Fibroblast of lung (primary cell): ENCODE data around the gene MBLAC1. TPM values are rescaled to one million over a fixed set of nuclear protein-coding genes. Genes with fewer than 3 reads are reported as not detected.

ENCODE experiments used
- DNase-seq, 2 donors: peaks; one replicate each; pipeline versions ENCODE4 v3.0.0 to v3.0.0-alpha.2; 2010; ENCODE audit warnings: low read depth in 2 of 2
- H2AFZ ChIP-seq: 2 replicates; pipeline ENCODE4 v1.5.1; 2012; ENCODE audit warnings: low read length, control low read depth, inconsistent platforms
- H3K27ac ChIP-seq: 2 replicates; pipeline ENCODE4 v1.5.1; 2011; ENCODE audit warnings: low read length, control low read depth; ENCODE audit not compliant: insufficient read depth
- H3K27me3 ChIP-seq: 2 replicates; pipeline ENCODE4 v1.5.1; 2011; ENCODE audit warnings: mild to moderate bottlenecking, low read length; ENCODE audit not compliant: control insufficient read depth, insufficient read depth
- H3K36me3 ChIP-seq: 2 replicates; pipeline ENCODE4 v1.5.1; 2011; ENCODE audit warnings: low read length; ENCODE audit not compliant: control insufficient read depth, insufficient read depth
- H3K4me1 ChIP-seq: 2 replicates; pipeline ENCODE4 v1.5.1; 2011; ENCODE audit warnings: low read length; ENCODE audit not compliant: control insufficient read depth, insufficient read depth; ENCODE audit errors: extremely low read depth
- H3K4me2 ChIP-seq: 2 replicates; pipeline ENCODE4 v1.5.1; 2011; ENCODE audit warnings: low read length, control low read depth; ENCODE audit not compliant: insufficient read depth; ENCODE audit errors: extremely low read depth
- H3K4me3 ChIP-seq, 4 experiments: fragments of 200-600 bp in 1 of 4; sonication (generic) in 1 of 4; replicated peaks in 1 of 4; 2 replicates each; pipeline ENCODE4 v1.5.1; 2011 to 2016; ENCODE audit warnings: low read length in 4 of 4, low read depth in 3 of 4, mild to moderate bottlenecking in 3 of 4, control low read depth in 2 of 4, inconsistent platforms in 1 of 4, mixed read lengths in 1 of 4; ENCODE audit not compliant: insufficient read depth in 1 of 4; ENCODE audit errors: control extremely low read depth in 1 of 4
- H3K79me2 ChIP-seq: 2 replicates; pipeline ENCODE4 v1.5.1; 2012; ENCODE audit warnings: mild to moderate bottlenecking, low read length, inconsistent platforms; ENCODE audit not compliant: control insufficient read depth, insufficient read depth
- H3K9ac ChIP-seq: 2 replicates; pipeline ENCODE4 v1.5.1; 2011; ENCODE audit warnings: mild to moderate bottlenecking, low read length, control low read depth; ENCODE audit not compliant: insufficient read depth
- H3K9me3 ChIP-seq: 2 replicates; pipeline ENCODE4 v1.5.1; 2012; ENCODE audit warnings: low read depth, low read length; ENCODE audit not compliant: control insufficient read depth, insufficient read depth
- H4K20me1 ChIP-seq: 2 replicates; pipeline ENCODE4 v1.5.1; 2011; ENCODE audit warnings: low read length; ENCODE audit not compliant: control insufficient read depth, insufficient read depth; ENCODE audit errors: extremely low read depth
- CTCF ChIP-seq, 2 donors: IDR thresholded peaks in 1 of 2; conservative IDR thresholded peaks in 1 of 2; 1 replicate in 1 of 2; 2 replicates in 1 of 2; pipeline ENCODE4 v1.5.1; 2011 to 2012; ENCODE audit warnings: low read length in 2 of 2, control low read depth in 1 of 2, inconsistent platforms in 1 of 2, low read depth in 1 of 2, mild to moderate bottlenecking in 1 of 2
- EZH2 ChIP-seq: IDR thresholded peaks from 2 replicates; pipeline ENCODE4 v1.5.1; 2012; ENCODE audit warnings: low read length, control low read depth, mild to moderate bottlenecking; ENCODE audit errors: missing control alignments
- polyA plus RNA-seq, 2 donors: library from polyadenylated mRNA; depleted of rRNA in 1 of 2; stranded (reverse) in 1 of 2; unstranded in 1 of 2; fragments of >200 nt; gene quantifications; 2 replicates each; pipeline ENCODE4 v1.2.1, GENCODE V29; 2011 to 2012; ENCODE audit warnings: missing spikeins in 1 of 2
- total RNA-seq: library from RNA; depleted of rRNA; stranded (reverse); fragments of >200 nt; gene quantifications from 2 replicates; pipeline ENCODE4 v1.2.1, GENCODE V29; 2014

The MBLAC1 gene
- total and polyA plus RNA-seq, 2 donors (not counting 1 experiment from before 2014, with no cell fraction given) = 0.75 to 2.5 TPM

- Histone ChIP-seq H3K36me3 (peaks cover 62% of the 10 kb centered on the region), H2AFZ (no peak overlapping the region), H3K9me3 (no peaks in the 10 kb centered on the region), H3K79me2 (peaks cover 40% of the 10 kb centered on the region), H3K9ac (no peak overlapping the region), H3K4me1 (peaks cover 4% of the 10 kb centered on the region), H4K20me1 (no peaks in the 10 kb centered on the region), H3K27me3 (no peaks in the 10 kb centered on the region), H3K4me3 (no peak overlapping the region), H3K27ac (no peak overlapping the region), H3K4me2 (no peak overlapping the region)
- DNase-seq = no peak
- TF ChIP-seq CTCF (conservative IDR thresholded peaks at IDR 0.05 in 1 of 2, IDR thresholded peaks at IDR 0.05 in 1 of 2; ENCODE audit: low read depth in 1 of 2, low read length in 2 of 2) (no peak), EZH2 (no peak)
These were observed 31.1 kb upstream of the MBLAC1 start for GRCh38 chr7:100095704-100096103.

GRCh38 chr7:100098913-100099312, 27.9 kb upstream of the MBLAC1 start:
- no peaks in the 10 kb centered on the region for H3K27me3 ChIP-seq
- H2AFZ ChIP-seq = no peak overlapping the region
- H3K27ac ChIP-seq = no peak overlapping the region
- DNase-seq = no peak
- TF ChIP-seq CTCF (conservative IDR thresholded peaks at IDR 0.05 in 1 of 2, IDR thresholded peaks at IDR 0.05 in 1 of 2; ENCODE audit: low read depth in 1 of 2, low read length in 2 of 2) (no peak), EZH2 (no peak)
- H3K9ac ChIP-seq = no peak overlapping the region
- H4K20me1 ChIP-seq = no peaks in the 10 kb centered on the region
- H3K79me2 ChIP-seq = peaks cover 33% of the 10 kb centered on the region
- no peak overlapping the region for H3K4me2 ChIP-seq
- H3K36me3 ChIP-seq = peaks cover 33% of the 10 kb centered on the region
- H3K9me3 ChIP-seq = no peaks in the 10 kb centered on the region
- peaks cover 7% of the 10 kb centered on the region for H3K4me1 ChIP-seq
- H3K4me3 ChIP-seq = peak overlapping the region in 2 of 4 experiments; percentile 81 to 88

- H3K9ac ChIP-seq = no peak overlapping the region
- TF ChIP-seq CTCF (conservative IDR thresholded peaks at IDR 0.05 in 1 of 2, IDR thresholded peaks at IDR 0.05 in 1 of 2; ENCODE audit: low read depth in 1 of 2, low read length in 2 of 2) (no peak), EZH2 (no peak)
- no peak overlapping the region for H2AFZ ChIP-seq
- peaks cover 30% of the 10 kb centered on the region for H3K79me2 ChIP-seq
- no peak for DNase-seq
- peaks cover 7% of the 10 kb centered on the region for H3K4me1 ChIP-seq
- H3K36me3 ChIP-seq = peaks cover 29% of the 10 kb centered on the region
- no peaks in the 10 kb centered on the region for H3K27me3 ChIP-seq
- H3K27ac ChIP-seq = no peak overlapping the region
- peak overlapping the region; percentile 77 to 90 (median 84) for H3K4me3 ChIP-seq
- no peaks in the 10 kb centered on the region for H3K9me3 ChIP-seq
- no peaks in the 10 kb centered on the region for H4K20me1 ChIP-seq
- peak overlapping the region; percentile 79 for H3K4me2 ChIP-seq
These were observed 27.3 kb upstream of the MBLAC1 start for GRCh38 chr7:100099452-100099851.
